Activated T-helper 17 cell treated with anti-CD3 and anti-CD28 coated beads, Interleukin-2, amount 50 U/mL, for 72 hours (primary cell): ENCODE results near the gene SRF. TPM values are rescaled to one million over a fixed set of nuclear protein-coding genes. Genes with fewer than 3 reads are reported as not detected.

Experiments used
- ATAC-seq: fragments of 150-1000 bp; cut with Tn5 transposase; replicated peaks from 2 replicates; pipeline ENCODE4 v1.10.0; 2021; ENCODE audit warnings: mild to moderate bottlenecking, moderate library complexity
- H3K27ac Mint-ChIP-seq: one replicate; pipeline ENCODE4 v1.8.0; 2022; ENCODE audit warnings: mixed read lengths
- H3K27me3 Mint-ChIP-seq: one replicate; pipeline ENCODE4 v1.8.0; 2022; ENCODE audit warnings: mixed read lengths
- H3K36me3 Mint-ChIP-seq: one replicate; pipeline ENCODE4 v1.8.0; 2022; ENCODE audit warnings: low read depth, mild to moderate bottlenecking, mixed read lengths
- H3K4me1 Mint-ChIP-seq: one replicate; pipeline ENCODE4 v1.8.0; 2022; ENCODE audit warnings: mixed read lengths
- H3K4me3 Mint-ChIP-seq: one replicate; pipeline ENCODE4 v1.8.0; 2022; ENCODE audit warnings: mild to moderate bottlenecking, mixed read lengths
- H3K9me3 Mint-ChIP-seq: one replicate; pipeline ENCODE4 v1.8.0; 2022; ENCODE audit warnings: mixed read lengths
- total RNA-seq, 2 donors: library from RNA; stranded (reverse); gene quantifications; one replicate each; pipeline ENCODE4 v1.2.3, GENCODE V29; 2022

SRF gene
- total RNA-seq, 2 donors from 2014 or later, result 36.2 to 63.4 TPM

DNA sequence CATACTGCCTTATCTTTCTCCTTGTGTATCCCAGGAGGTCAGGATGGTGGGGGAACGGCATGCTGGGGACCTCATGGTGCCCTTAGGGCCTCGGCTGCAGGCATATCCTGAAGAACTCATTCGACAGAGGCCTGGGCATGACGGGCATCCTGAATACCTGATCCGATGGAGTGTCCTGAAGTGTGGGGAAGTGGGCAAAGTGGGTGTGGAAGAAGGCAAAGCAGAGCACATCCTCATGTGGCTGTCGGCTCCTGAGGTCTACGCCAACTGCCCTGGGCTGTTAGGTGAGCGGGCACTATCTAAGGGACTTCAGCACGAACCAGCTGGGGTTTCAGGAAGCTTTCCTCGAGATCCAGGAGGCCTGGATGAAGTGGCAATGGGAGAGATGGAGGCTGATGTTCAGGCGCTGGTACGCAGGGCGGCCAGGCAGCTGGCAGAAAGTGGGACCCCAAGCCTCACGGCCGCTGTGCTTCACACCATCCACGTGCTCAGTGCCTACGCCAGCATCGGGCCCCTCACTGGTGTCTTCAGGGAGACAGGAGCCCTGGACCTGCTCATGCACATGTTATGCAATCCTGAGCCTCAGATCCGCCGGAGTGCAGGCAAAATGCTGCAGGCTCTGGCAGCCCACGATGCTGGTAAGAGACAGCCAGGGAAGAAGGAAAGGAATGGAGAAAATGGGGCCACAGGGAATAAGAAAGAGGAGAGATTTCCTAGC, 13.4 kb downstream of the SRF start:
- peak overlapping the region; percentile 80 for H3K27ac Mint-ChIP-seq
- H3K9me3 Mint-ChIP-seq, result no peaks in the 10 kb centered on the region
- peaks cover 57% of the 10 kb centered on the region for H3K36me3 Mint-ChIP-seq
- ATAC-seq, result no peak
- H3K4me3 Mint-ChIP-seq, result peak overlapping the region; percentile 85
- no peaks in the 10 kb centered on the region for H3K27me3 Mint-ChIP-seq
- peaks cover 41% of the 10 kb centered on the region for H3K4me1 Mint-ChIP-seq

DNA sequence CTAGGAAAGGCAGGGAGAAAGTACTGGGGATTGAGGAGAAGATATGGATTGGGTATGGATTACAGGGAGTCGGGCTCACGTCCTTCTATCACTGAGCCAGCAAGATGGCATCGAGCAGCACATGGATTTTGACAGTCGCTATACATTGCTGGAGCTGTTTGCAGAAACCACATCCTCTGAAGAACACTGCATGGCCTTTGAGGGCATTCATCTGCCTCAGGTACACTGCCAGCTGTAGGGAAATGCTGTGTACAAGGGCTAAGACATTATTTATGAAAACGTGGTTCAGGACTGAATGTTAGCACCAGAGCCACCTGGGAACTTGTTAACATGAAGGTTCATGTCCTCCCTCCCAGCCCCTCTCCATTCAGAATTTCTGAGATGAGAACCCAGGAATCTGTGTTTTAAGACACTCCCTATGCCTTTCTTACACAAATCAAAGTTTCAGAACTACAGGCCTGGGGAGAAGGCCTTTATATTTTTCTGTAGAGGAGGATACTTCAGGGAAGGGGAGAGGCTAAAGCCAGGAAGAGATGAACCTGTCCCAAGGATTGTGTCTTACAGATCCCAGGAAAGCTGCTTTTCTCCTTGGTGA, 14.4 kb downstream of the SRF start:
- H3K36me3 Mint-ChIP-seq, result peaks cover 65% of the 10 kb centered on the region
- H3K4me1 Mint-ChIP-seq, result peaks cover 41% of the 10 kb centered on the region

DNA sequence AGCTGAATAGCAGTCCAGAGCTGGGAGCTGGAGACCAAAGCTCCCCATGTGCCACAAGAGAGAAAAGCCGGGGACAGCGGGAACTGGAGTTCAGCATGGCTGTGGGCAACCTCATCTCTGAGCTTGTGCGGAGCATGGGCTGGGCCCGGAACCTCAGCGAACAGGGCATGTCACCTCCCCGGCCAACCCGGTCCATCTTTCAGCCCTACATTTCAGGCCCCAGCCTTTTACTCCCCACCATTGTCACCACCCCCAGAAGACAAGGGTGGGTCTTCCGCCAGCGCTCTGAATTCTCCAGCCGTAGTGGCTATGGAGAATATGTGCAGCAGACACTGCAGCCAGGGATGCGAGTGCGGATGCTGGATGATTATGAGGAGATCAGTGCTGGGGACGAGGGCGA, 14.9 kb downstream of the SRF start:
- peaks cover 44% of the 10 kb centered on the region for H3K4me1 Mint-ChIP-seq
- no peaks in the 10 kb centered on the region for H3K9me3 Mint-ChIP-seq
- no peaks in the 10 kb centered on the region for H3K27me3 Mint-ChIP-seq
- H3K4me3 Mint-ChIP-seq, result no peak overlapping the region
- peaks cover 68% of the 10 kb centered on the region for H3K36me3 Mint-ChIP-seq
- no peak for ATAC-seq
- peak overlapping the region; percentile 59 for H3K27ac Mint-ChIP-seq

More for the DNA sequence above, 14.4 kb downstream of the SRF start:
- peak overlapping the region; percentile 85 for H3K4me3 Mint-ChIP-seq
- peak overlapping the region; percentile 80 for H3K27ac Mint-ChIP-seq
- no peaks in the 10 kb centered on the region for H3K27me3 Mint-ChIP-seq
- H3K9me3 Mint-ChIP-seq, result no peaks in the 10 kb centered on the region
- ATAC-seq, result no peak

DNA sequence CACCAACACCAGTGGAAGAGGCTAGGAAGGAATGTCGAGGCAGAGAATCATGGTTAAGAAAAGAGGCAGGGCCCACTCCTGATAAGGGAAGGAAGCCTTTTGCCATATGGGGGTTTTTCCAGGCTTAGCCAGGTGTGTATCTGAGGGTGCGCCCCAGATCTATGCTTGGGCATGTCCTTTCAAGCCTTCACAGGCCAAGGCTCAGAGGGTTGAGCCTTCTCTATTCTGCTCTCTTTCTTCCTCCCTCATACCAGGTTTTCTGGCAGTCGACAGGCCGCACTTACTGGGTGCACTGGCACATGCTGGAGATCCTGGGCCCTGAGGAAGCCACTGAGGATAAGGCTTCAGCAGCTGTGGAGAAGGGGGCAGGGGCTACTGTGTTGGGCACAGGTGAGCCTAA, 15.6 kb downstream of the SRF start:
- H3K9me3 Mint-ChIP-seq, result no peaks in the 10 kb centered on the region
- H3K27ac Mint-ChIP-seq, result peak overlapping the region; percentile 59
- H3K4me1 Mint-ChIP-seq, result peaks cover 38% of the 10 kb centered on the region
- no peak for ATAC-seq
- H3K27me3 Mint-ChIP-seq, result no peaks in the 10 kb centered on the region
- H3K4me3 Mint-ChIP-seq, result no peak overlapping the region
- peaks cover 63% of the 10 kb centered on the region for H3K36me3 Mint-ChIP-seq

DNA sequence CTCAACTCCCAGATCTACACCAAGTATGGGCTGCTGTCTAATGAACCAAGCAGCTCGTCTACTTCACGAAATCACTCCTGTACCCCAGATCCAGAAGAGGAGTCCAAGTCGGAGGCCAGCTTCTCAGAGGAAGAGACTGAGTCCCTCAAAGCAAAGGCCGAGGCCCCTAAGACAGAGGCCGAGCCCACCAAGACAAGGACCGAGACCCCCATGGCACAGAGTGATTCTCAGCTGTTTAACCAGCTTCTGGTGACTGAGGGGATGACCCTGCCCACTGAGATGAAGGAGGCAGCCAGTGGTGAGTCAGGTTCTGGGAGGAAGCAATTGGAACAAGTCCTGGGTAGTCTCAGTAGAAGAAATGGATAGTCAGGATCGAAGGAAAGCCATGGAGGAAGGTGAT, 16.8 kb downstream of the SRF start:
- peaks cover 35% of the 10 kb centered on the region for H3K4me1 Mint-ChIP-seq
- H3K9me3 Mint-ChIP-seq, result no peaks in the 10 kb centered on the region
- no peak overlapping the region for H3K27ac Mint-ChIP-seq
- no peak for ATAC-seq
- H3K27me3 Mint-ChIP-seq, result no peaks in the 10 kb centered on the region
- no peak overlapping the region for H3K4me3 Mint-ChIP-seq
- peaks cover 74% of the 10 kb centered on the region for H3K36me3 Mint-ChIP-seq

DNA sequence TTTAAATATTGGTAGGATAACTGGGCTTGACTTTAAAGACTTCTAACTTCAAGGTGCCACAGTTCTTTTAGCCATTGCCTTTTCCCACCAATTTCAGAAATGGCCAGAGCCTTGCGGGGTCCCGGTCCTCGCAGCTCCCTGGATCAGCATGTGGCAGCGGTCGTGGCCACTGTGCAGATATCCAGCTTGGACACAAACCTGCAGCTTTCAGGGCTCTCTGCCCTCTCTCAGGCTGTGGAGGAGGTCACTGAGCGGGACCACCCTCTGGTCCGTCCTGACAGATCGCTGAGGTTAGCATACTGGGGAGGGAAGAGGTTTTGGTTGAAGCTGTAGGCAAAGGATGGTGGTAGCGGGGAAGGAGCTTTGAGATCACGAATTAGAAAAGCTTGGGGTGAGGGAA, 17.4 kb downstream of the SRF start:
- no peaks in the 10 kb centered on the region for H3K27me3 Mint-ChIP-seq

DNA sequence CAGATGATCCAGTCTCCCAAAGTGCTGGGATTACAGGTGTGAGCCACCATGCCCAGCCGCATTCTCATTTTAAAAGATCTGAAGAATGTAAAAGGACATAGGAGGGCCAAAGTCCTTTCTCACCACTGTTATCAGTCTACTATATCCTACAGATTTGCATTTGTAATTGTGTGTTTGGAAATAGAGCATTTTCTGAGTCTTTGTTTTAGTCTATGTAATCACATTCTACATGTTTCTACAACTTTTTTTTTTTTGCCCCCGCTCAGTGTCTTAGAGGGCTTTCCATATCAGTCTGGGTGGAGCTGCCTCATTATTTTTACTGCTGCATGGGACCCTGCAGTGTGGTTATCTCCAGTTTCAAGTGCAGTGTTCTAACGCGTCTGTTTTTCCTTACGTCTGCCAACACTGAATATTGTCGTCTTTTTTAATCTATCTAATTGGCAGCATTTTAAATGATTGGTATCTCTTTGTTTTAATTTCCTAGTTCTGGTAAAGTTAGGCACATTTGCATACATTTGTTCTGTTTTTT, 18.8 kb downstream of the SRF start:
- no peak overlapping the region for H3K27ac Mint-ChIP-seq
- H3K4me1 Mint-ChIP-seq, result peaks cover 16% of the 10 kb centered on the region
- peaks cover 87% of the 10 kb centered on the region for H3K36me3 Mint-ChIP-seq
- H3K4me3 Mint-ChIP-seq, result no peak overlapping the region
- no peak for ATAC-seq
- H3K27me3 Mint-ChIP-seq, result no peaks in the 10 kb centered on the region
- H3K9me3 Mint-ChIP-seq, result no peaks in the 10 kb centered on the region

More for the DNA sequence above, 17.4 kb downstream of the SRF start:
- Mint-ChIP-seq H3K27ac (no peak overlapping the region), H3K9me3 (no peaks in the 10 kb centered on the region), H3K4me1 (peaks cover 29% of the 10 kb centered on the region), H3K4me3 (no peak overlapping the region), H3K36me3 (peaks cover 80% of the 10 kb centered on the region)
- no peak for ATAC-seq

DNA sequence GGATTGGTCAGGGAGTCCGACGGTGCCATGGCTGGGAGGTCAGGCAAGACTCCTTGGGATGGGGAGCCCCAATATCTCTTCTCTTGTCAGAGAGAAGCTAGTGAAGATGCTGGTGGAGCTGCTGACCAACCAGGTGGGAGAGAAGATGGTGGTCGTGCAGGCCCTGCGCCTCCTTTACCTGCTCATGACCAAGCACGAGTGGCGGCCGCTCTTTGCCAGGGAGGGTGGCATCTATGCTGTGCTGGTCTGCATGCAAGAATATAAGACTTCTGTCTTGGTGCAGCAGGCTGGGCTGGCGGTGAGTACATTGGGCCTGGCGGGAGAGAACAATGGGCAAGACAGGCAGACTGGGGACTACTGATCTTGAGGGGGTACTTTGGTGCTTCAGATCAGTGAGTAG, 21.8 kb downstream of the SRF start:
- Mint-ChIP-seq H3K4me3 (no peak overlapping the region), H3K36me3 (peaks cover 93% of the 10 kb centered on the region), H3K27me3 (no peaks in the 10 kb centered on the region), H3K4me1 (peaks cover 9% of the 10 kb centered on the region), H3K9me3 (no peaks in the 10 kb centered on the region), H3K27ac (peak overlapping the region; percentile 13)
- ATAC-seq, result no peak

DNA sequence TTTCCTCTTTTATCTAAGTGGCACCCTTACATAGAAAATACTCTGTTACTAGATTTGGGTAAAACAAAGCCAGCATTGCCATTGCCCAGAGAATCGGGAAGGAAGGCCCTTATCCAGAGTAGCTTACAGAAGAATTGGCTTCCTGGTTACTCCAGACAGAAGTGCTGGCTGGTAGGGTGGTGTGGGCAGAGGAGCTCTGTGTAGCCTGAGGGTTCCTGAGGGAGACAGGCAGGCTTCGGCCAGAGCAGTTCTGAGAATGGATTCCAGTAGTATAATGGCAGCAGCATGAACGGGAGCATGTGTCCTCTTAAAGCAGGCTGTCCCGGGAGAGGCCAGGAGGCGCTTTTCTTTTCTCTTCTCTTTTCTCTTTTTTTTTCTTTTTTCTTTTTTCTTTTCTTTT, 22.9 kb downstream of the SRF start:
- ATAC-seq, result no peak
- Mint-ChIP-seq H3K4me1 (peaks cover 6% of the 10 kb centered on the region), H3K36me3 (peaks cover 88% of the 10 kb centered on the region), H3K27me3 (no peaks in the 10 kb centered on the region), H3K27ac (peak overlapping the region; percentile 13), H3K4me3 (no peak overlapping the region), H3K9me3 (no peaks in the 10 kb centered on the region)

DNA sequence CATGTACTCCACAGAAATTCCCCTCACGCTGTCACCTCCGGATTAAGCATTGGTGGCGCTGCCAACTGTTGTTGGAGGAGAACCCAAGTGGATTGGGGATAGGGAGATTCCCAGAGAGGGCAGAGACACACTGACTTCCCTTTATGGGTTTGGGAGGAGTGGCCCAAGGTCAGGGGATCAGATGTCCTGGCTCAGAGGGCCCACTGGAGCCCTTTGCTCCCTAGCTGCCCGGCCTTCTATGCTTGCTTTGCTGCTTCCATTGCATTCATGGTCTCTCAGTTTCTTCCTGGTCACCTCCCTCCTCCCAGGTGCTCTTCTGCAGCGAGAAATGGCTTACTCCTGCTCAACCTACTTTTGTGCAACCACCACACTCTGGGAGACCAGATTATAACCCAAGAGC, 25.3 kb downstream of the SRF start:
- H3K4me3 Mint-ChIP-seq, result no peak overlapping the region
- H3K27ac Mint-ChIP-seq, result no peak overlapping the region

DNA sequence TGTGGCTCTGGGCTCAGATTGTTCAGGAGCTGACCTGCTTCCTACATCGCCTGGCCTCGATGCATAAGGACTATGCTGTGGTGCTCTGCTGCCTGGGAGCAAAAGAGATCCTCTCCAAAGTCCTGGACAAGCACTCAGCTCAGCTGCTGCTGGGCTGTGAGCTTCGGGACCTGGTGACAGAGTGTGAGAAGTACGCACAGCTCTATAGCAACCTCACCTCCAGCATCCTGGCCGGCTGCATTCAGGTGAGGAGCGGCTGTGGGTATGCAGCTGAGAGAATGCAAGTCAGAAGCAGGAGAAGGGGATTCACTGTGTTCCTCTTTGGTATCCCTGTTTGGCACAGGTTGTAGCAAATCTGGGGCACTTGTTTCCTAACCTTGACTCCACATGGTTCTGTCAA, 28.8 kb downstream of the SRF start:
- no peak for ATAC-seq
- peak overlapping the region; percentile 22 for H3K27ac Mint-ChIP-seq

More for the DNA sequence above, 25.3 kb downstream of the SRF start:
- Mint-ChIP-seq H3K9me3 (no peaks in the 10 kb centered on the region), H3K4me1 (no peaks in the 10 kb centered on the region), H3K27me3 (no peaks in the 10 kb centered on the region), H3K36me3 (peaks cover 91% of the 10 kb centered on the region)
- no peak for ATAC-seq

DNA sequence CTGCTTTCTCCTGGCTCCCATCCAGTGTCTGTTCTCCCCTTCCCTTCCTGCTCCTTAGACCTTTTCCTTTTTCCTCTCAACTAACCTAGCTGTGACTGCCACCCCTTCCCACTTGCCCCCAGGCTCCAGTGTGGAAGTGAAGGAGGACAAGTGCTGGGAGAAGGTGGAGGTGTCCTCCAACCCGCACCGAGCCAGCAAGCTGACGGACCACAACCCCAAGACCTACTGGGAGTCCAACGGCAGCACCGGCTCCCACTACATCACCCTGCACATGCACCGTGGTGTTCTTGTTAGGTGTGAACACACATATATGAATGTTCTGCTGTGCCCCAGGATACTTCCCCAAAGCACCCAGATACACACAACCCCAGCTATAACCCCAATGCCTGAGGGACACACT, 29.5 kb downstream of the SRF start:
- ATAC-seq, result no peak

More for the DNA sequence above, 28.8 kb downstream of the SRF start:
- Mint-ChIP-seq H3K27me3 (no peaks in the 10 kb centered on the region), H3K9me3 (no peaks in the 10 kb centered on the region), H3K36me3 (peaks cover 65% of the 10 kb centered on the region), H3K4me3 (no peak overlapping the region), H3K4me1 (no peaks in the 10 kb centered on the region)

DNA sequence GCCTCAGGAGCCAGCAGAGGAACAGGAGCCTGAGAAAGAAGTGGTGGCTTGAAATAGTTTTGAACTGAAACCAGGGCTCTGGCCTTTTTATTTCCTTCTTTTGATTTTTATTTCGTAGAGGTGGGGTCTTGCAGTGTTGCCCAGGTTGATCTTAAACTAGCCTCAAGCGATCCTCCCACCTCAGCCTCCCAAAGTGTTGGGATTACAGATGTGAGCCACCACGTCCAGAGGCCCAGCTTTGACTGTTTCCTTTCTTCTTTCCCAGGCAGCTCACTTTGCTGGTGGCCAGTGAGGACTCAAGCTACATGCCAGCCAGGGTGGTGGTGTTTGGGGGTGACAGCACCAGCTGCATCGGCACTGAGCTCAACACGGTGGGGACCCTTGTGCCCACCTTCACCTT, 31.4 kb downstream of the SRF start:
- Mint-ChIP-seq H3K36me3 (peaks cover 57% of the 10 kb centered on the region), H3K27me3 (no peaks in the 10 kb centered on the region), H3K27ac (peak overlapping the region; percentile 22), H3K4me3 (no peak overlapping the region), H3K9me3 (no peaks in the 10 kb centered on the region), H3K4me1 (no peaks in the 10 kb centered on the region)
- no peak for ATAC-seq

More for the DNA sequence above, 29.5 kb downstream of the SRF start:
- Mint-ChIP-seq H3K4me3 (no peak overlapping the region), H3K27me3 (no peaks in the 10 kb centered on the region), H3K27ac (peak overlapping the region; percentile 22), H3K36me3 (peaks cover 65% of the 10 kb centered on the region), H3K4me1 (no peaks in the 10 kb centered on the region), H3K9me3 (no peaks in the 10 kb centered on the region)

DNA sequence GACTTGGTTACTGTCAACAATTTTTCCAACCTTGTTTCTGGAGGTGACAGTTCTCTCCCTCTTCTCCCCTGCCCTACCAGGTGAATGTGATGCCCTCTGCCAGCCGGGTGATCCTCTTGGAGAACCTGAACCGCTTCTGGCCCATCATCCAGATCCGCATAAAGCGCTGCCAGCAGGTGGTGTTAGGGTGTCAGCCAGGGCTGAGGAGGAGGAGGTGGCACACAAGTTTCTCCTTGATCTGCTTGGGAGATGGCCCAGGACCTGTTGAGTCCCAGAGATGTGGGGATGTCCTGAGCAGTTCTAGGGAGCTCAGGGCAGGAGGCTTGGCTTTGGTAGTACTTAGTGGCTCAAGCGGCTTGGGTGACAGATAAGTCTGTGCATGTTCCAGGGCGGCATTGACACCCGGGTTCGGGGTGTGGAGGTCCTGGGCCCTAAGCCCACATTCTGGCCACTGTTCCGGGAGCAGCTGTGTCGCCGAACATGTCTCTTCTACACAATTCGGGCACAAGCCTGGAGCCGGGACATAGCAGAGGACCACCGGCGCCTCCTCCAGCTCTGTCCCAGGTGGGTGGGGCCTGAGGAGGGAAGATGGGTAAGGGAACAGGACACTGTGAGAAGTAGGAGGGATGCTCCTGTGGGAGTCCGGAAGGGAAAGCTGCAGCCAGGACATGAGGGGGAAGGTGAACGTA, 32.1 kb downstream of the SRF start:
- no peak for ATAC-seq
- Mint-ChIP-seq H3K27ac (no peak overlapping the region), H3K4me1 (no peaks in the 10 kb centered on the region), H3K4me3 (no peak overlapping the region), H3K9me3 (no peaks in the 10 kb centered on the region), H3K36me3 (peaks cover 52% of the 10 kb centered on the region), H3K27me3 (no peaks in the 10 kb centered on the region)

DNA sequence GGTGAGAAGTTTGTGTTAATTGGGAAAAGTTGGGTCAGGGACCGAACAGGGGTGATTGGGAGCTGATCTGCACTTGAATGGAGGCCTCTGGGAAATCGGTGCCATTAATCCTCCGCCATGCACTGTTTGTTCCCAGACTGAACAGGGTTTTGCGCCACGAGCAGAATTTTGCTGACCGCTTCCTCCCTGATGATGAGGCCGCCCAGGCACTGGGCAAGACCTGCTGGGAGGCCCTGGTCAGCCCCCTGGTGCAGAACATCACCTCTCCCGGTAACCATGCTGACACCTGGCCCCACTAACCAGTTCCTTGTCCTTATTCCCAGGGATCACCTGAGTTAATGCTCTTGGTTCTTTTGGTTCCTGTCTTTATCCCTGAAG, 32.6 kb downstream of the SRF start:
- ATAC-seq, result no peak
- peak overlapping the region; percentile 10 for H3K27ac Mint-ChIP-seq
- H3K4me1 Mint-ChIP-seq, result no peaks in the 10 kb centered on the region
- H3K4me3 Mint-ChIP-seq, result no peak overlapping the region
- H3K36me3 Mint-ChIP-seq, result peaks cover 50% of the 10 kb centered on the region
- H3K27me3 Mint-ChIP-seq, result no peaks in the 10 kb centered on the region
- H3K9me3 Mint-ChIP-seq, result no peaks in the 10 kb centered on the region
